GM18511 (cell line): ENCODE data around the gene RREB1.
A peak's percentile ranks its signal among the peaks of the same experiment; 100 is the strongest.
"Not testable (repeated sequence)": the region's sequence is repeated elsewhere in the genome, so short reads cannot be mapped to it uniquely, and the experiment has no call there.

Experiments
- ATAC-seq: cut with Tn5 transposase; IDR thresholded peaks from one replicate; pipeline ENCODE4 v1.9.1; 2021; ENCODE audit warnings: mild to moderate bottlenecking, moderate library complexity; ENCODE audit not compliant: unreplicated experiment

The RREB1 gene

DNA sequence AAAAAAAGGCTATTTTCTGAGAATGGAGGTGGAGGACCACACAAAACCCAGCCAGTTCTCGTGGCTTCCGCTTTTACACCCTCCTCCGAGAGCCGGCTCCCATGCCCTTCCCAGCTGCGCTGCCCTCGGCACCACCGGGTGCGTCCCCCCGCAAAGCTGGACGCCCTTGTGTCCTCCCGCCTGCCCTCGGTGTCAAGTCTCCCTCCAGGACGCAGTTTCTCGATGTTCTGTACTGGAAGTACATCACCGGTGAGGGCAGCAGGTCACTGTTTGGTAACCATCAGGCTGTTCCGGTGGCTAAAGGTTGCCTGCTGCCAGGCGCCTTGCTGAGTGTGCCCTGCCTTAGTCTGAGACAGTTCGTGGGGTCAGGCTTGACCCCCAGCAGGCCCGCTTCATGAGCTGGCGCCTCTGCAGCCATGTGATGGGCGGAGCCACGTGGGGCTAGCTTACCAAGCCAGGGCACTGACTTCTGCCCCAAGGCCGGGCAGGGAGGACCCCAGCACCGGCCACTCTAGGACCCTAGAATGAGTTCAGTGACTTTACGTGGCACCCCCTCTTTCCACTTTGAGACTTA, 34.6 kb downstream of the RREB1 start:
- ATAC-seq: no peak

DNA sequence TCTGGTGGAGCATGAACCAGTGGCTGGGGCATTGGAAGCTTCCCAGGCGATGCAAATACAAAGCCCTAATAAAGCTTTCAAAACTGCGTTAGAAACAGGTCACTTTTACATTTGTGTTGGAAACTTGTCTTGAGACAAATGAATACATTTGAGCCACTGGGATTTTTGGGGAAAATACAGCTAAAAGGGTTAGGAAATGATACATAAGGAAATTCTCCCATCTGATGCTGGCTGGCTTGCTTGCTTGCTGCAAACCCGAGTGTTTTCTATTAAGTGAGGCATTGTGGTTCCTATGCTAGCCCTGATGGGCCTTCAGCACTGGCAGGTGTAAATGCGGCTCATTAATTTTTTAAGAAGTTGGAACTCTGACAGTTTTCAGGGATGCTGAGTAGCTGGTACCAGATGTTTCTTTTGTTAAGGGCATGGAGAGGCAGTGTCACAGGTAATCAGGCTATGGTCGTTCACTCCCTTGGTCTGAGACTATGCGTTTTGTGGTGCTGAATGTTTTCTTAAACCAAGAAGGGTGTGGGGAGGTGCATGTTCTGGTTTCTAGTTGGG, 35.2 kb downstream of the RREB1 start:
- ATAC-seq: no peak

DNA sequence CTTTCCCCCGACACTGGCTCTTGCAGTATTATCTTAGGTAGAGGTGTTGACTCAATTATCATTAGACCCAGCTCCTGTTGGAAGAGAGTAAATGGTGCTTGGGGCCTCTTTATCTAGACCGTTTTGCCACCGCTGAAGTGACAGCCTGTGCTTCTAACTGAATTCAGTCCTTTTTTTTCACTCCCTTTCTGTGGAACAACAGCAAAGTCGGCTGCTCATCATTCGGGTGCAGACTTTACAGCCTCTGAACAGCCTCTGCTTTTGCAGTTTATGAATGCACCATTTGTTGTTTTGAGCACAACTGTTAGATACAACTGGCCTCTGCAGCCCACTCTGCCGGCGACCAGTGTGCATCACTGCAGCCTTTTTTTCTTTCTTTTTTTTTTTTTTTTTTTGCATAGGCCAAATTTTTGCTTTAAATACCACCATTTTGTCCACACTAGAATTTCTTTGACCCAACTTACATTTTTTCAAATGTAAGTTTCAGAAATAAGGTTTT, 35.8 kb downstream of the RREB1 start:
- ATAC-seq: no peak

DNA sequence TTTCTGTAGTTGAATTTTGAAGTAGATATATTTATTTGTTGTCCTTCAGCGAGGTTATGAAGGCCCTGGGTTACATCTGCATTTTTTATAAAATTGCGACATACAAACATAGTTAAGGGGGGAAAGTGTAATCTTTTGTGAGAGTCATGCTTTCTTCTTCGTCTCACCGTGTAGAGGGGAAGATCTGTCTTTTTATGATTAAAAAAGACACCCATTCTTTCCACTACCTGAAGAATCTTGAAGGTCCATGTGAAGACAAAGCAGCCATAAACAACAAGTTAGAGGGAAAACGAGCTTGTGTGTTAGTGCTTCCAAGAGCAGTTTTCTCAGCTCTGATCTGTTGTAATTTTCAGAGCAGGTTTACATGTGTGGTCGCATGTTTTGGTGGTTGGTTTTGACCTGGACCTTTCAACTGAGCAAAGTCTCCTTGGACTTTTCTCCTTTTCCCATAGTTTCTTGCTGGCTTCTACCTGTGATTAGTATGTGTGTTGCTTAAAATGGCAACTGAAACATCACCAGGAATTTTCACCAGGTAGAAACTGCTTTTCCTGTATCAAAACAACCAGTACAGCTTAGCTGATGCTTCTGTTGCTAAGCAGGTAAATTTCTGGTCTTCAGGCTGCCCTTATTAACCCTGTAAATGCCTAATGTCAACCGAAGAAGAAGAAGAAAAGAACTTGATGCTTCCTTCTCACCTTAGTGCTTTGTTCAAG, 37.3 kb downstream of the RREB1 start:
- ATAC-seq: no peak

DNA sequence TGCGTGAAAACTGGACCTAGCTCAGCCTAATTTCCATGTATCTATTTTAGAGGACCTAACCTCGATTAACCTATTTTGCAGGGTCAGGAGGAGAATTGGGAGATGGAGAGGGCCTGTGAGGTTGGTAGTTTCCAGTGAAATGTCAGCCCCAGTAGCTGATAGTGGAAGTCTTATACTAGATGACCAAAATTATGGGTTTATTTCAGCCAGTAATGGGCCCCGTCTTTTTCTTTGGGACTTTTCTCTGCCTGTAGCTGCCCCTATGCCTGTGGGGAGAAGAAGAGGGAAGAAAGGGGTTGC, 37.8 kb downstream of the RREB1 start:
- ATAC-seq: no peak

DNA sequence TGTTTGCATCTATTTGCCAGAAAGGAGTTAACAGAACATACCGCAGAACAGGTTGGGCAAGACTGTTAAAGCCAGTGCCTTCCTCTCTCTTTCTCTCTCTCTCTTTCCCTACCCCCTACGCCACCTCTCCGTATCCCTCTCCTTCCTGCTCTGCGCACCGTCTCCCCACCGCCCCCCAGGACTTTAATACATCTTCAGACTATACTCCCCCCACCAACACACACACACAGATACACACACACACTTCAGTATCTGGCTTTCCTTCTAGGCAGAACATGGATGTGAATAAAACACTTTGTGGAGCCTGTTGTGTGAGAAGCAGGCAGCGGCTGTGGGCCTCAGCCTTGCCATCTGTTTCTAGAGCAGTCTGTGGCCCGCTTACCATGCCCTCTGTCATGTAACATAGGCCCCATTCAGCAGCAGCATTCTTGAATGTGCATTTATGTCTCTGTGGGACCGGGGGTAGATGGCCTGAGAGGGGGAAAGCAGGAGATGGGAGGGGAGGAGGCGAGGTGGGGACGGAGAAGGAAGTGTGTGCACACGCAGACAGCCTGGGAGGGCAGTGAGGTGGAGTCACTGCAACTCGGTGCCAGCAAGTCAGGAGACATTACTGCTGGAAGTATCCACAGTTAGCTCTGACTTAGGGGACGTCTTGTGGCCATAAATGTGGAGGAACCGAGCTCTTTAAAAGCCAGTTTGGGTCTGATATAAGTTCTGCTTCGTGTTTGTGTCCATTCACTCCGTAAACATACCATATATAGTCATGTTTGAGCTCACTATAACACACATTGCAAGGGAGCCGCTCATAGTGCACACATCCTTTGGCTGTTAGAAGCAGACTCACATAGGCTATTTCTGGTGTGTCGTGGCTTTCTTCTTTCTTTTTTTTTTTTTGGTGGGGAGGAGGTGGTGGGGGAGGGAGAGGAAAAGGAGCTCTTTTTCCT, 38.4 kb downstream of the RREB1 start:
- peak; percentile 74 for ATAC-seq

DNA sequence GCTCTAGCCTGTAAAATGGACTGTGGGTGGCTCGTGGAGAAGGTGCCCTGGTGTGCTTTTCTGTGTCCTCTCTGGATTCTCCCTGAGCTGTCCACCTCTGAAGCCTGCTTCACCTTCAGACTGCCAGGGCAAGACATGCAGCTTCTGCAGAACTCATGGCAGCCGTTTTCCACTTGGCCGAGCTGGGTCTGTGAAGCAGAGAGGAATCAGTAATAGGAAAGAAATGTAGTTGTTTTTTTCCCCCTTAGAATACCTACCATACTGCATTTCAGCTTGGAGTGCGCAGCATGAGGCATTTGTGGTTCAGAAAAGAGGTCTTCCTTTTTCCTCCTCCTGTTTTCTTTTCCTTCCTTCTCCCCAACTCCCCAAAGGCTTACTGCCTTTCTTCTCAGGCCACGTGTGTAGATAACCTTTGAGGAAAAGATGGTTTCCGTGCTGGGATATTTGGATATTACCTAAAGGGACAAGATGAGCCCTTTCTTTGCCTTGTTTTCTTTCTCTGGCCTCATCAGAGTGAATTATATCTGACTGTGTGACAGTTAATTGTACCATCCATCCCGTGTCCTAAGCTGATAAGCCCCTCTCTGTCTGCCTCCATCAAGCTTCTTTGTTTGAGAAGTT, 39.4 kb downstream of the RREB1 start:
- ATAC-seq: no peak

DNA sequence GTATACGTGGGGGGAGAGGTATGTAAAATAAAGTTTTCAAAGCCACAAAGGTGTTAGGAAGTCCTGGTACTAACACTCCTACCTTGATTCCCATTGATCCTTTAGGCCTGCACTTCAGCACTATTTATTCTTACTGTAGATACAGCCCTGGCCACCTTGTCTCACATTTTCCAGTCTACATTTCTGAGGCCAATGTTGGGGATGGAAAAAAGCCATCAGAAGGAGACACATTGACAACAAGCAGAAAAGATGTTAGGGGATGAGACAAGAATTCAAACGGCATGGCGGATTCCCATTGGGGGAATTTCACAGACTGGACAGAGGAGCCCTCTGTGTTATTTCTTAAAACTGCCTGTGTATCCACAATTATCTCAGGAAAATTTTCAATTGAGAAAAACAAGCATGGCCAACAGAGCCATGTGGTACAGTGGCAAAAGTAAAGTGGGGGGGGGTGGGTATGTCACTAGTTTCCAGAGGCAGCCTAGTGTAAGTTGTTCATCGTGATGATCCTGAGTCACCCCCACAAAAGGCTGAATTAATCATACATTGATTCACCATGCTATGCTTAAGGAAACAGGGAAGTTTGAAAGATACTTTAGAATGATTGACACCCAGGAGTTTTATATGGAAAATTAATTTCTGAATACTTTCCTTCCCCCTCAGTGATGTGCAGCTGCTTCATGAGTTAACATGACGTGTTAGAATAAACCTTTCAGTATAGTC, 40.5 kb downstream of the RREB1 start:
- no peak for ATAC-seq

DNA sequence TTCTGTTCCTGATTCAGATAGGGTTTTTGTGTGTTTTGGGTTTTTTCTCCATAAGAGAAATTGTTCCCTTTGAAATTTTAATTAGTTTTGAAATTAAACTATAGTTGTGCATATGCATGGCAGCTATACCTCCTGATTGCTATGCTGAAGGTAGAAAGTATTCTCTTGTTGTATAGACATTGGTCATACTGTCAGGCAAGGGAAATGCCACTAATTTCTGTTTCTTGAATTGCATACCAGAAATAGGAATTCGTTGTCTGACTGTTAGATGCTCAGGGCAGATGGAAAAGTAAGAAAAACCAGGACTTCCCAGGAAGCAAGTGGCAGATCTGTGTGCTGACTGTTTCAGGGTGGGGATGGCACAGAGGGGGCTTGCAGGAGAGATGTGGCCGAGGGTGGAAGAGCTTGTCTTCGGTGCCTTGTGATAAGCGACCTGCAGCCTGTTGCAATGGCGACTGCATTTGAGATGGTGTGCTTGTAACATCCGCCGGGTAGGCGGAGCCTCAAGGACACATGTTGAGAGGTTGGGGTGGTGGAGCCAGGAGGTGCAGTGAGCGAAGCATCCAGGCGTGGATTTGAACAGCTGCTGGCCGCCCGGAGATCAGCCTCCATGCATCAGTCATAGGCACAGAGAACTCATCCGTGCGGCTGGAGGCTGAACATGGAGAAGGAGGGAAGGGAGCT, 42.8 kb downstream of the RREB1 start:
- no peak for ATAC-seq

DNA sequence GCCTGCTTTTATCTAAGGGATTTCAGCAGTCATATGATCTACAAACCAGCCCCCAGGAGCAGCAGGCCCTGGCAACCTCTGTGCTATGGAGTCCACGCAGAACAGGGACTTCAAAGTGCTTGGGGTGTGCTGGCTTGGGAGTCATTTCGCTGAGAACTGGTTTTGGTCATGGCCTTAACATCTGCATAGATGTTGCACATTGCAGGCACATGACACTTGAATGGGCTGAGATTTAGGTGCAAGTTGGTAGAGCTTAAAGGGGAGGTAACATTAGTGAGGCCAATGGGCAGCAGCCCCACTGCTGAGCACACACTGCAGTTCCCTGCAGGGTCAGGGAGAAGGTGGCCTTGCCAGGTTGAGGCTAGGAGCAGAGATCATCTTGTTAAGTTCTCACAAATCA, 43.6 kb downstream of the RREB1 start:
- no peak for ATAC-seq

DNA sequence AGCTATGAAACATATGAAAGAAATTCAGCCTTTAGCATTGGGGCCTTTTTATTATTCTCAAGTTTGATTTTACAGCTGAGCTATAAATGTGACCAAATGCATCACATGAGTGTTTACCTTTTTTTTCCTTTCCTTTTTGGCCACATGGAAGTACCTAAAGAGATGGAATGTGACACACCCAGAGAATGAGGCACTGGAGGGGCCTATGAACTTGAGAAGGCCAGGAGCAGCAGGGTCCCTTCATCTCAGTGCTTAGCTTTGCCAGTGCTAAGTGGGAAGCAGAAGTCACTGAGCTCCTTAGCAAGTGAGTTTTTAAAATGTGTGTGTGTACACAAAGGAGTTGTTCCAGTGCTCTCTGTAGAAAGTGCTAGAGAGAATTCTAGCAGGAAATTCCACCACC, 44.7 kb downstream of the RREB1 start:
- ATAC-seq: no peak

DNA sequence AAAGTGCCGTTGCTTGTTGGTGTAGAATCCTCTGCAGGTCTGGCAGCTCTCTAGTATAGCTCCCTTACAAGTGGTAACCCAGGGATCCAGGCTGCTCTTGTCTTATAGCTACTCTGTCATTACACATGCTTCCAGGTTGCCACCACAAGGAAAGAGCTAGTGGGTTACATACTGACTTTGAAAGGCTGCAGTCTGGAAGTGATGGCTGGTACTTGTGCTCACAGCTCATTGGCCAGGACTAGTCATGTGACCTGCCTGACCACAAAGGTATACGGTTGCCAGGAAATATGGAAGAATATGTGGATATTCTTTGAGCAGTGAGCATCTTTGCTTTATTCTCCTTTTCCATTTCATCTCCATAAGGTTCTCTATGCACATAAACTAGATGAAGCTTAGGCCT, 46.0 kb downstream of the RREB1 start:
- ATAC-seq: no peak

DNA sequence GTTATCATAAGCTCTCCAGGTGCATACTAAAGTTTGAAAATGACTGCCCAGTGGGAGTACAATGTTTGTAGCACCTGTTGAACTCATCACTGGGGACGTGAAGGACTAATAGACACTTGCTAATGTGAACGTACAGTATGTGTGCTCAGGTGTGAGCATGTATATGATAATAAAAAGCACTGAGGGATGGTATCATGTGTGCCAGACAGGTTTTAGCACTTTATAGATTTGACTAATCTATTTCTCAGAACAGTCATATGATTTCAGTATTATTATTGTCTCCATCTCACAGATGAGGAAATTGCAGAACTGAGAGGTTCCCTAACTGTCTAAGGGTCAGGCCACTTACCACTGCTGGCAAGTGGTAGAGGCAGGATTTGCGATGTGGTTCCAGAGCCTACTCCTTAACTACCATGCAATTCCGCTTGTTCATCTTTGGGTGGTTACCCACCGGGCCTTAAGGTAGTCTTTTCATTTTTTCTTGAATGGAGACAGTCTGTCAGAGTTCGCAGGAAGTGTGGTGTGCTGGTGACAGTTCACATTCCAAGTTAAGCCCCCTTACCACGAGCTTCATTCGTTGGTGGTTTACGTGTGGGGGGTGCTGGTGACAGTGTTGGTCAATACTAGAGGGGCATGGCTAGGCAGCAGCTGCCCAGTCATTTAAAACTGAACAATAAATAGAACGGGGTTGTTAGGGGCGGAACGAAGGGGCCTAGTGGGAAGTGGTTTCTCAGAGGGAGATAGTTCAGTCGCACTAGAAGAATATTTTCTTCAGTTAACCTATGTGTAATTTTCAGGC, 46.8 kb downstream of the RREB1 start:
- ATAC-seq: peak; percentile 81

DNA sequence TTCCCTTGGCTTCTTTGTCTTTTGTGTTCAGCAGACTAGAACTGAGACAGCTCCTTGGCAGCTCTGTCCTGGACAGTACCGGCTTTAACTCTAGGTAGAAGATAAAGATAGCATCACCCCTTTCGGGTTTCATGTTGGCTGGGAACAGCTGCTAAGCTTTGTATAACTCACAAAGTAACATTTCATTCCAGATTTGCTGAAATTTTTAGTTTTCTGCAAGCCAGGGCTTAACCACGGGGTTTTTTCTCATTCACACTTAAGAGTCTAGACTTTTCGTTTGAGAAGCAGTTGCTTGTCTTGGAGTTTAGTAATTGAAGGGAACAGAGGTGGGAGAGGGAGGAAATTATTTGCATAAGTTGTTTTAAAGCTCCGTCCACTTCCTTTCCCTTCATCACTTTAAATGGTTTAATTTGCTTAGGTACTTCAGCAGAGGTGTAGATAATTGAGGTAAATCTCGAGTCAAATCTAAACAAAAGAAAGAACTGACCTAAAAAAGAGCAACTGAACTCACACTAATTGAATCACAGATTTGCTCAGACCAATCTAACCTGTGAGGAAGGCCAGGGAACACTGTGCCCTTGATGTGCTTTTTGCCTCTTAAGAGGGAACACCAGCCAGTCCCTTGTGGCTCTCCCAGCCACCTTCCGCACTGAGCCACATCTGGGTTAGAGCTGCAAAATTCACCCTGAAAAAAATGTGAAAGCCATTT, 48.3 kb downstream of the RREB1 start:
- peak; percentile 51 for ATAC-seq

DNA sequence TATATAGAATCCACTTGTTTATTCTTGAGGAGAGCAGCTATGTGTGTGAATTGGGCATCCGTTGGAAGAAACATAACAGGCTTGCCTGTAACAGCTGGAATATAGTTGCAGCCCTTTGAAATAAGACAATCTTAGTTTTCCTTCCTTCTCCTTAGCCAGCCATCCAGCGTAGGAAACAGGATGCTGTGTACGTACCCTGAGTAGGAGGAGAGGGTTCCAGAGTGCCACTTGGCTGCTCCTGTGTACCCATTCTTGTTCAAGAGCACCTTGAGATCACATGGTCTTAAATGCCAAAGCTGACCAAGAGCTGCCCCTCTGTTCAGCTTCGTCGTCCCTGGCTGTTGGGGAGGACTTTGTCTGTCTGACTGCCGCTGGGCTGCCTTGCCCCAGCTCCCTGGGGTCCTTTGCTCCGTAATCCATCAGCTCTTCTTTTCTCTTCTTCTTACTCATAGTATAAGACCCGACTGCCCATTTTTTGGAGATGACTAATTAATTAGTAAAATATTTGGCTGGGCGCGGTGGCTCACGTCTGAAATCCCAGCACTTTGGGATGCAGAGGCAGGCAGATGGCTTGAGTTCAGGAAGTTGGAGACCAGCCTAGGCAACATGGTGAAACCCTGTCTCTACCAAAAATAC, 49.0 kb downstream of the RREB1 start:
- no peak for ATAC-seq

DNA sequence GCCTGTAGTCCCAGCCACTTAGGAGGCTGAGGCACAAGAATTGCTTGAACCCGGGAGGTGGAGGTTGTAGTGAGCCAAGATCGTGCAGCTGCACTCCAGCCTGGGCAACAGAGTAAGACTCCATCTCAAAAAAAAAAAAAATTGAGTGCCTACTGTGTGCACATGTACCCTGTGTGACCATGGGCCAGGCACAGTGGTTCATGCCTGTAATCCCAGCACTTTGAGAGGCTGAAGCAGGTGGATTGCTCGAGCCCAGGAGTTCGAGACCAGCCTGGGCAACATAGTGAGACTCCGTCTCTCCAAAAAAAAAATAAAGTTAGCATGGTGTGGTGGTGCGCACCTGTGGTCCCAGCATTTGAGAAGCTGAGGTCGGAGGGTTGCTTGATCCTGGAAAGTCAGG, 49.5 kb downstream of the RREB1 start:
- not testable (repeated sequence) for ATAC-seq

DNA sequence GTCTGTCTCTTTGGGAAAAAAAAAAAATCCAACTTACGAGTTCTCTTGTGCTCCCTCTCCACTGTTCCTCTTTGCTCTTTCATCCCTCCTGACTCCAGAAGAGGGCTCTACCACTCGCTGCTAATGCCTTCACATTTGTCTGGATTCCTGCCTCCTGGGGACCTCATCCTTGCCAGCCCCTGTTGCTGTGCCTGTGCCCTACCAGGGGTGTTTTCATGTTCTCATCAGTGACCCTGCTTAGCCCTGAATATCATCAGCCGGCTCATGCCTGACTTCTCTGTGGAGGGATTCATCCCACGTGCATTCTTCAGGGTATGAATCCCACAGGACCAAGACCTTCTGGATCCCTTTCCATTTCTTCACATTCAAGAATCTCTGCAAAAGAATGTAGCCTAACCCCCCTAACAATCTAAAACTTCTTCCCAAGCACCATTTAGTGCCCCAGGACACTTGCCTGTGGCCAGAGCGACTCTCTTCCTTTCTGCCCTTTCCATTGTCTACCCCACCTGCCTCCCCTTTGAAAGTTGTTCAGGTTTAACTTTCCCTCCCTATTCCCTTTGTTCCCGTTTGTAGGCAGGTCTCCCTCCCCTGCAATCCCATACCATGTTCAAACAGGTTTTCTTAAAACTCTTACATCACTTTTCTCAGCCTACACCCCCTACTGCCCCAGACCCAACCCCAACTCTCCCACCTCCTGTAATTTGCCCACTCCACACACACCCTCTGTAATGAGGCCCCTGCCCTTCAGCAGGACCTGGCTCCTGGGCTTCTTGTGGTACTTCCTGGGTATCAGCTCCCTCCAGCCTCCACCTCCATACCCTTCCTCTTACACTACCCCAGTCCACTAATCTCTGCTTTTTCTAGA, 50.2 kb downstream of the RREB1 start:
- ATAC-seq: no peak
